IMR-90 (cell line): ENCODE measurements around the gene TMEM269. TPM values are rescaled to one million over a fixed set of nuclear protein-coding genes. Genes with fewer than 3 reads are reported as not detected.

Experiments
- ATAC-seq: fragments of 200-7000 bp; cut with Tn5 transposase; 2 replicates; pipeline ENCODE4 v1.9.1; 2020; ENCODE audit warnings: low read depth, mild to moderate bottlenecking, moderate library complexity
- BruUV-seq: library from RNA; stranded (reverse); fragments of 400-500 nt; replicated peaks from 2 replicates; lab custom pipeline; 2021; lab: Mats Ljungman, UMichigan
- CTCF ChIA-PET: fragments of 300-600 bp; formaldehyde crosslinking; extraction: SDS; loops from one replicate; lab custom pipeline; 2021; ENCODE audit warnings: antibody characterized with exemption; lab: Yijun Ruan, JAX
- POLR2A ChIA-PET: fragments of 300-600 bp; sonication (Branson Sonifier 250); formaldehyde crosslinking; loops from one replicate; lab custom pipeline; 2022; ENCODE audit warnings: antibody characterized with exemption; ENCODE audit not compliant: unreplicated experiment; lab: Charles Lee
- DNase-seq: peaks from one replicate; pipeline ENCODE4 v3.0.0; 2013
- H2AFZ ChIP-seq: replicated peaks from 2 replicates; pipeline ENCODE3; 2013; ENCODE audit warnings: low read length, mild to moderate bottlenecking; ENCODE audit not compliant: poor library complexity
- H2AK5ac ChIP-seq: 2 replicates; pipeline ENCODE4 v1.6.1; 2013; ENCODE audit warnings: low read depth, low read length, inconsistent platforms
- H2AK9ac ChIP-seq: replicated peaks from 2 replicates; pipeline ENCODE3; 2013; ENCODE audit warnings: mild to moderate bottlenecking, low read depth, low read length, moderate library complexity; ENCODE audit not compliant: poor library complexity
- H2BK120ac ChIP-seq: 2 replicates; pipeline ENCODE4 v1.6.1; 2013; ENCODE audit warnings: low read depth, low read length, inconsistent platforms
- H2BK15ac ChIP-seq: 3 replicates; pipeline ENCODE4 v1.6.1; 2013; ENCODE audit warnings: low read depth, low read length, inconsistent platforms
- H2BK20ac ChIP-seq: 2 replicates; pipeline ENCODE4 v1.6.1; 2013; ENCODE audit warnings: low read depth, mild to moderate bottlenecking, inconsistent platforms, low read length, moderate library complexity
- H2BK5ac ChIP-seq: 2 replicates; pipeline ENCODE4 v1.6.1; 2013; ENCODE audit warnings: mild to moderate bottlenecking, low read depth, low read length, inconsistent platforms; ENCODE audit not compliant: poor library complexity, severe bottlenecking
- H3K14ac ChIP-seq: replicated peaks from 2 replicates; pipeline ENCODE4 v1.6.1; 2013; ENCODE audit warnings: low read depth, low read length, inconsistent platforms
- H3K18ac ChIP-seq: 2 replicates; pipeline ENCODE4 v1.6.1; 2013; ENCODE audit warnings: low read depth, low read length, control low read depth
- H3K23ac ChIP-seq: 2 replicates; pipeline ENCODE4 v1.6.1; 2013; ENCODE audit warnings: low read depth, low read length, inconsistent platforms
- H3K27ac ChIP-seq: 2 replicates; pipeline ENCODE4 v1.5.1; 2013; ENCODE audit warnings: mild to moderate bottlenecking, control low read depth, low read length; ENCODE audit not compliant: insufficient read depth
- H3K27me3 ChIP-seq: 2 replicates; pipeline ENCODE4 v1.6.1; 2013; ENCODE audit warnings: low read length; ENCODE audit not compliant: control insufficient read depth, insufficient read depth
- H3K36me3 ChIP-seq: 2 replicates; pipeline ENCODE4 v1.6.1; 2013; ENCODE audit warnings: low read length, mixed read lengths; ENCODE audit not compliant: control insufficient read depth, insufficient read depth
- H3K4ac ChIP-seq: 2 replicates; pipeline ENCODE4 v1.6.1; 2013; ENCODE audit warnings: low read depth, low read length, inconsistent platforms
- H3K4me1 ChIP-seq: 2 replicates; pipeline ENCODE4 v1.6.1; 2013; ENCODE audit warnings: low read length, mixed read lengths; ENCODE audit not compliant: control insufficient read depth, insufficient read depth
- H3K4me2 ChIP-seq: 2 replicates; pipeline ENCODE4 v1.6.1; 2013; ENCODE audit warnings: low read depth, mild to moderate bottlenecking, control low read depth, low read length, moderate library complexity
- H3K4me3 ChIP-seq: 2 replicates; pipeline ENCODE4 v1.5.1; 2013; ENCODE audit warnings: low read depth, mild to moderate bottlenecking, control low read depth, low read length, moderate library complexity; ENCODE audit not compliant: insufficient read depth
- H3K56ac ChIP-seq: 2 replicates; pipeline ENCODE4 v1.6.1; 2013; ENCODE audit warnings: low read length, inconsistent platforms; ENCODE audit not compliant: insufficient read depth; ENCODE audit errors: extremely low read depth
- H3K79me1 ChIP-seq, 2 experiments: 2 replicates each; pipeline ENCODE4 v1.6.1; 2013; ENCODE audit warnings: low read length in 2 of 2, inconsistent platforms in 1 of 2, low read depth in 1 of 2
- H3K9ac ChIP-seq: 2 replicates; pipeline ENCODE4 v1.6.1; 2013; ENCODE audit warnings: low read depth, low read length, control low read depth
- H3K9me1 ChIP-seq: 2 replicates; pipeline ENCODE4 v1.6.1; 2013; ENCODE audit warnings: low read length, inconsistent platforms; ENCODE audit not compliant: insufficient read depth
- H3K9me3 ChIP-seq: 2 replicates; pipeline ENCODE4 v1.6.1; 2013; ENCODE audit warnings: low read length; ENCODE audit not compliant: control insufficient read depth, insufficient read depth
- H4K20me1 ChIP-seq: 2 replicates; pipeline ENCODE4 v1.6.1; 2013; ENCODE audit warnings: low read length, inconsistent platforms; ENCODE audit not compliant: insufficient read depth
- H4K5ac ChIP-seq: 2 replicates; pipeline ENCODE4 v1.6.1; 2013; ENCODE audit warnings: mild to moderate bottlenecking, low read depth, low read length, control low read depth
- H4K8ac ChIP-seq, 2 experiments: 2 replicates each; pipeline ENCODE4 v1.6.1; 2013; ENCODE audit warnings: low read depth in 2 of 2, low read length in 2 of 2, control low read depth in 1 of 2, inconsistent platforms in 1 of 2
- H4K91ac ChIP-seq: 2 replicates; pipeline ENCODE4 v1.6.1; 2013; ENCODE audit warnings: low read depth, low read length, inconsistent platforms; ENCODE audit not compliant: insufficient read depth
- BHLHE40 ChIP-seq: fragments of 150-350 bp; IDR thresholded peaks from 2 replicates; pipeline ENCODE4 v1.6.1; 2016; ENCODE audit warnings: mild to moderate bottlenecking, low read depth, low read length
- CEBPB ChIP-seq: IDR thresholded peaks from 2 replicates; pipeline ENCODE4 v1.6.1; 2012; ENCODE audit warnings: low read depth, low read length, improper control_type of control experiment
- CHD1 ChIP-seq: IDR thresholded peaks from 2 replicates; pipeline ENCODE4 v1.6.1; 2012; ENCODE audit warnings: low read depth, low read length, improper control_type of control experiment
- FOS ChIP-seq: fragments of 150-350 bp; IDR thresholded peaks from 2 replicates; pipeline ENCODE4 v1.6.1; 2016; ENCODE audit warnings: low read depth, low read length
- MAFK ChIP-seq: IDR thresholded peaks from 2 replicates; pipeline ENCODE4 v1.6.1; 2012; ENCODE audit warnings: low read depth, low read length, improper control_type of control experiment
- MAZ ChIP-seq: IDR thresholded peaks from 2 replicates; pipeline ENCODE4 v1.6.1; 2012; ENCODE audit warnings: low read depth, mild to moderate bottlenecking, low read length, improper control_type of control experiment, moderate library complexity, borderline replicate concordance
- MXI1 ChIP-seq: IDR thresholded peaks from 2 replicates; pipeline ENCODE4 v1.6.1; 2012; ENCODE audit warnings: low read depth, mild to moderate bottlenecking, low read length, moderate library complexity, borderline replicate concordance
- NFE2L2 ChIP-seq: fragments of 150-350 bp; IDR thresholded peaks from 2 replicates; pipeline ENCODE4 v1.6.1; 2016; ENCODE audit warnings: low read depth, mild to moderate bottlenecking, low read length
- POLR2A ChIP-seq: IDR thresholded peaks from 2 replicates; pipeline ENCODE4 v1.6.1; 2012; ENCODE audit warnings: mild to moderate bottlenecking, low read depth, low read length
- RAD21 ChIP-seq: IDR thresholded peaks from 2 replicates; pipeline ENCODE4 v1.6.1; 2012; ENCODE audit warnings: low read length, improper control_type of control experiment
- RCOR1 ChIP-seq: IDR thresholded peaks from 2 replicates; pipeline ENCODE4 v1.6.1; 2012; ENCODE audit warnings: mild to moderate bottlenecking, low read length, improper control_type of control experiment; ENCODE audit not compliant: insufficient replicate concordance
- RFX5 ChIP-seq: IDR thresholded peaks from 2 replicates; pipeline ENCODE4 v1.8.0; 2012; ENCODE audit warnings: low read depth, mild to moderate bottlenecking, low read length, moderate library complexity
- SMC3 ChIP-seq: fragments of 150-350 bp; IDR thresholded peaks from 2 replicates; pipeline ENCODE4 v1.6.1; 2016; ENCODE audit warnings: low read depth, mild to moderate bottlenecking, antibody characterized with exemption, low read length, moderate library complexity
- WGBS, 2 experiments: methylation state at CpG; one replicate each; pipeline versions ENCODE4 v1.1.5 to v1.1.7; 2013; ENCODE audit warnings: missing lambda C conversion rate in 2 of 2; ENCODE audit not compliant: insufficient read length in 1 of 2; ENCODE audit errors: extremely low coverage in 2 of 2; 5-methylcytosine and 5-hydroxymethylcytosine counted together
- dilution Hi-C: fragments of 300-500 bp; cut with HindIII; formaldehyde crosslinking; loops from one replicate; pipeline ENCODE4 v1.14.3; 2018; ENCODE audit warnings: low sequenced_read_pairs; ENCODE audit not compliant: unreplicated experiment
- in situ Hi-C: fragments of 300-500 bp; cut with MboI; formaldehyde crosslinking; loops from 3 replicates; pipeline ENCODE4 v1.14.3; 2019; ENCODE audit warnings: low sequenced_read_pairs, inconsistent platforms, mixed read lengths
- intact Hi-C: fragments of 100-400 bp; cut with micrococcal nuclease; formaldehyde crosslinking; loops from 2 replicates; pipeline ENCODE4 v1.10.0; 2022
- polyA plus RNA-seq, 3 experiments: library from polyadenylated mRNA; depleted of rRNA; stranded (reverse); fragments of >200 nt; gene quantifications; 2 replicates each; pipeline ENCODE4 v1.2.3, GENCODE V29; 2012; ENCODE audit warnings: low replicate concordance in 1 of 3
- total RNA-seq: library from RNA; depleted of rRNA; stranded (reverse); fragments of >200 nt; gene quantifications from 2 replicates; pipeline ENCODE4 v1.2.3, GENCODE V29; 2012
- TF ChIP-seq, protein P1 (sequence below): conservative IDR thresholded peaks from 2 replicates; pipeline ENCODE4 v1.5.1; 2012; ENCODE audit warnings: mild to moderate bottlenecking, low read depth, low read length, improper control_type of control experiment
- TF ChIP-seq, protein P2 (sequence below): fragments of 150-350 bp; IDR thresholded peaks from 2 replicates; pipeline ENCODE4 v1.6.1; 2017; ENCODE audit warnings: mild to moderate bottlenecking, antibody characterized with exemption, low read length, low read depth

Gene TMEM269
- total and polyA plus RNA-seq, 2 of the 4 experiments (the other 2 are of a cell fraction) = not detected

DNA sequence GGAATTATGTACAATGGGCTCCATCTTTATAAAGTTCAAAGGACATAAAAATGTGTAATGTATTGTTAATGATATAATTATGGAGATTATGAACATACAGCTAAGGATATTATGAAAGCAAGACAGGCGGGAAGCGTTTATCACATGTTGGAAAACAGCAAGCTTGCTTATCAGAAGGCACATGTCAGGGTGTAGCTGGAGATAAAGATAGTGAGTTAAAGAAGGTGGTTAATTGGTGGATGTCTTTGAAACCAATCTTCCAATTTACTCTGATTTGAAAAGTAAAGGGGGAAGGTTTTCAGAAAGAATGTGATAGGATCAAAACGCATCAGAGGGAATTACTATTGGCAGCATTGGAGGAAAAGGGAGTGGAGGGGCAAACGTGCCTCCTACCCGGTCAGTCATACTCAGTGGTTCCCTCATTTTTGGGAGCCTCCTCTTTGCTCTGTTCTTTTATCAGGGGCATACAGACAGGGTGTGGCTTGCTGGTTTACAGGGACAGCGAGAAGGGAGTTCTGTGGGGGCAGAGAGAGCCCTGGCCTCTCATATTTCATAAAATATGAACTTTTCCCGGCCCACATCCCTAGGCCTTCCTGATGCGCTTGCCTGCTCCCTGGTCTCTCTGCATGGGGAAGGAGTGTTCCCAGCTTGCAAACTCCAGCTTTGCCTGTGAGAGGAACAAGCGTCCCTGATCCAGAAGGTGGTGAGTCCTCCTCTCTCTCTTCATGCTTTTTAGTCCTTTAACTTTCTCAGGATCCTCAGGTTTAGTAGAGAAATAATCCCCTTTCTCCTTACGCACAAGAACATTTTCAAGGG, 40.5 kb downstream of the TMEM269 start:
- Histone ChIP-seq H3K9me1 (no peaks in the 10 kb centered on the region), H3K27me3 (no peaks in the 10 kb centered on the region), H4K5ac (no peak overlapping the region), H3K27ac (no peak overlapping the region), H4K20me1 (no peaks in the 10 kb centered on the region), H2AK9ac (no peak overlapping the region), H3K56ac (no peak overlapping the region), H2BK5ac (no peak overlapping the region), H2BK15ac (no peak overlapping the region), H3K18ac (no peak overlapping the region; the same call in 1 of the 2 replicates), H4K91ac (no peak overlapping the region), H2BK20ac (no peak overlapping the region), H4K8ac (no peak overlapping the region), H2BK120ac (no peak overlapping the region), H3K4me1 (no peaks in the 10 kb centered on the region), H3K4me2 (no peak overlapping the region), H2AFZ (no peak overlapping the region), H3K9ac (no peak overlapping the region), H3K4me3 (no peak overlapping the region), H3K23ac (no peak overlapping the region), H3K79me1 (peaks cover 4 to 9% of the 10 kb centered on the region in 2 experiments; a peak in 3 of 4 replicates), H3K14ac (no peak overlapping the region), H3K9me3 (no peaks in the 10 kb centered on the region), H3K36me3 (peaks cover 4% of the 10 kb centered on the region; the same call in 1 of the 2 replicates), H3K4ac (no peak overlapping the region), H2AK5ac (no peak overlapping the region)
- DNase-seq (no peak), ATAC-seq (no peak)
- CTCF ChIA-PET = no interaction called here
- POLR2A ChIA-PET = no interaction called here
- in situ Hi-C loops = no loop called here
- BruUV-seq = no TSS peak
- 92% methylated on average over 2 of the region's 10 CpGs; no CpG with 5 or more reads in 1 of the 2 experiments for WGBS, 2 experiments
- intact Hi-C loops = no loop called here
- dilution Hi-C loops = no loop called here
- TF ChIP-seq CEBPB (no peak), BHLHE40 (no peak), MAZ (no peak), RAD21 (no peak), POLR2A (no peak), RCOR1 (no peak), FOS (no peak), CHD1 (no peak), SMC3 (no peak), RFX5 (no peak), MAFK (no peak), NFE2L2 (no peak), MXI1 (no peak)
- TF ChIP-seq, protein P1, sequence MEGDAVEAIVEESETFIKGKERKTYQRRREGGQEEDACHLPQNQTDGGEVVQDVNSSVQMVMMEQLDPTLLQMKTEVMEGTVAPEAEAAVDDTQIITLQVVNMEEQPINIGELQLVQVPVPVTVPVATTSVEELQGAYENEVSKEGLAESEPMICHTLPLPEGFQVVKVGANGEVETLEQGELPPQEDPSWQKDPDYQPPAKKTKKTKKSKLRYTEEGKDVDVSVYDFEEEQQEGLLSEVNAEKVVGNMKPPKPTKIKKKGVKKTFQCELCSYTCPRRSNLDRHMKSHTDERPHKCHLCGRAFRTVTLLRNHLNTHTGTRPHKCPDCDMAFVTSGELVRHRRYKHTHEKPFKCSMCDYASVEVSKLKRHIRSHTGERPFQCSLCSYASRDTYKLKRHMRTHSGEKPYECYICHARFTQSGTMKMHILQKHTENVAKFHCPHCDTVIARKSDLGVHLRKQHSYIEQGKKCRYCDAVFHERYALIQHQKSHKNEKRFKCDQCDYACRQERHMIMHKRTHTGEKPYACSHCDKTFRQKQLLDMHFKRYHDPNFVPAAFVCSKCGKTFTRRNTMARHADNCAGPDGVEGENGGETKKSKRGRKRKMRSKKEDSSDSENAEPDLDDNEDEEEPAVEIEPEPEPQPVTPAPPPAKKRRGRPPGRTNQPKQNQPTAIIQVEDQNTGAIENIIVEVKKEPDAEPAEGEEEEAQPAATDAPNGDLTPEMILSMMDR = no peak
- TF ChIP-seq, protein P2, sequence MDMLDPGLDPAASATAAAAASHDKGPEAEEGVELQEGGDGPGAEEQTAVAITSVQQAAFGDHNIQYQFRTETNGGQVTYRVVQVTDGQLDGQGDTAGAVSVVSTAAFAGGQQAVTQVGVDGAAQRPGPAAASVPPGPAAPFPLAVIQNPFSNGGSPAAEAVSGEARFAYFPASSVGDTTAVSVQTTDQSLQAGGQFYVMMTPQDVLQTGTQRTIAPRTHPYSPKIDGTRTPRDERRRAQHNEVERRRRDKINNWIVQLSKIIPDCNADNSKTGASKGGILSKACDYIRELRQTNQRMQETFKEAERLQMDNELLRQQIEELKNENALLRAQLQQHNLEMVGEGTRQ = no peak
